HCT116 (cell line): Measurements from ENCODE around the gene DYNLT2. TPM values are rescaled to one million over a fixed set of nuclear protein-coding genes. Genes with fewer than 3 reads are reported as not detected.

Experiments used
- ATAC-seq: fragments of 200-7000 bp; cut with Tn5 transposase; 2 replicates; pipeline ENCODE4 v1.9.1; 2020; ENCODE audit warnings: mild to moderate bottlenecking, moderate library complexity
- BruUV-seq: library from RNA; stranded (reverse); fragments of 400-500 nt; replicated peaks from 2 replicates; lab custom pipeline; 2021; lab: Mats Ljungman, UMichigan
- CTCF ChIA-PET: fragments of 300-600 bp; sonication (Branson Sonifier 250); formaldehyde crosslinking; loops from one replicate; lab custom pipeline; 2021; ENCODE audit warnings: antibody characterized with exemption; lab: Charles Lee
- POLR2A ChIA-PET: fragments of 300-600, 350-600 bp; sonication (Branson Sonifier 250); formaldehyde crosslinking; loops from one replicate; lab custom pipeline; 2021; ENCODE audit warnings: antibody characterized with exemption; lab: Charles Lee
- RAD21 ChIA-PET, 2 experiments: fragments of 300-600 bp; sonication (Branson Sonifier 250); formaldehyde crosslinking; loops; one replicate each; lab custom pipeline; 2023; ENCODE audit warnings: low total read pairs in 2 of 2; ENCODE audit not compliant: uncharacterized antibody in 2 of 2, unreplicated experiment in 2 of 2, low non-redundant PET in 1 of 2; lab: Charles Lee
- DNase-seq: peaks from one replicate; pipeline ENCODE4 v3.0.0-alpha.2; 2010; ENCODE audit warnings: low read depth, low spot score
- H2AFZ ChIP-seq: fragments of 200-600 bp; shearing (Covaris generic), sonication (generic); 2 replicates; pipeline ENCODE4 v1.6.1; 2017; ENCODE audit warnings: low read depth, mixed run types, mixed read lengths, antibody characterized with exemption, low read length; ENCODE audit not compliant: poor library complexity, severe bottlenecking
- H3K27ac ChIP-seq: 2 replicates; pipeline ENCODE4 v1.5.1; 2012; ENCODE audit warnings: low read depth, low read length
- H3K27me3 ChIP-seq: fragments of 200-600 bp; sonication (generic); 2 replicates; pipeline ENCODE4 v1.6.1; 2016; ENCODE audit warnings: mixed run types, low read length, mixed read lengths; ENCODE audit not compliant: insufficient read depth
- H3K36me3 ChIP-seq, 2 experiments: fragments of 200-500 bp in 1 of 2; fragments of 200-600 bp in 1 of 2; sonication (Bioruptor generic) in 1 of 2; sonication (generic) in 1 of 2; 2 replicates each; pipeline versions ENCODE4 v1.5.1 to v1.6.1; 2014 to 2016; ENCODE audit warnings: low read length in 2 of 2, inconsistent platforms in 1 of 2, mixed read lengths in 1 of 2, mixed run types in 1 of 2; ENCODE audit not compliant: insufficient read depth in 2 of 2, control insufficient read depth in 1 of 2
- H3K4me1 ChIP-seq, 2 experiments: fragments of 200-600 bp in 1 of 2; sonication (generic) in 1 of 2; 2 replicates each; pipeline versions ENCODE4 v1.5.1 to v1.6.1; 2012 to 2017; ENCODE audit warnings: low read length in 2 of 2, inconsistent platforms in 1 of 2, mild to moderate bottlenecking in 1 of 2, mixed read lengths in 1 of 2, mixed run types in 1 of 2, moderate library complexity in 1 of 2; ENCODE audit not compliant: insufficient read depth in 2 of 2, control insufficient read depth in 1 of 2
- H3K4me2 ChIP-seq: fragments of 200-600 bp; sonication (generic); 2 replicates; pipeline ENCODE4 v1.6.1; 2017; ENCODE audit warnings: mixed run types, low read length, mixed read lengths
- H3K4me3 ChIP-seq, 2 experiments: fragments of 200-600 bp in 1 of 2; sonication (generic) in 1 of 2; replicated peaks in 1 of 2; 2 replicates each; pipeline ENCODE4 v1.5.1; 2011 to 2016; ENCODE audit warnings: low read length in 2 of 2, control low read depth in 1 of 2, low read depth in 1 of 2, mild to moderate bottlenecking in 1 of 2, mixed read lengths in 1 of 2, mixed run types in 1 of 2
- H3K79me2 ChIP-seq: fragments of 200-600 bp; sonication (generic); 2 replicates; pipeline ENCODE4 v1.6.1; 2017; ENCODE audit warnings: mild to moderate bottlenecking, mixed run types, low read length, moderate library complexity, mixed read lengths; ENCODE audit not compliant: insufficient read depth
- H3K9ac ChIP-seq: fragments of 200-600 bp; sonication (generic); 2 replicates; pipeline ENCODE4 v1.6.1; 2016; ENCODE audit warnings: low read length, mixed read lengths
- H3K9me2 ChIP-seq: fragments of 200-600 bp; sonication (generic), shearing (Covaris generic); 2 replicates; pipeline ENCODE4 v1.6.1; 2017; ENCODE audit warnings: mixed run types, mild to moderate bottlenecking, moderate library complexity; ENCODE audit not compliant: insufficient read depth
- H3K9me3 ChIP-seq, 2 experiments: fragments of 200-500 bp in 1 of 2; fragments of 200-600 bp in 1 of 2; sonication (Bioruptor generic) in 1 of 2; sonication (generic) in 1 of 2; 2 replicates each; pipeline ENCODE4 v1.6.1; 2014 to 2017; ENCODE audit warnings: low read length in 2 of 2, mixed read lengths in 2 of 2, inconsistent platforms in 1 of 2, low read depth in 1 of 2, mild to moderate bottlenecking in 1 of 2, mixed run types in 1 of 2, moderate library complexity in 1 of 2; ENCODE audit not compliant: control insufficient read depth in 1 of 2, insufficient read depth in 1 of 2
- H4K20me1 ChIP-seq: fragments of 200-600 bp; sonication (generic), shearing (Covaris generic); 2 replicates; pipeline ENCODE4 v1.6.1; 2017; ENCODE audit warnings: mixed run types, mild to moderate bottlenecking, moderate library complexity; ENCODE audit not compliant: insufficient read depth
- CEBPB ChIP-seq: IDR thresholded peaks from 2 replicates; pipeline ENCODE4 v1.6.1; 2012; ENCODE audit warnings: low read depth
- EGR1 ChIP-seq: IDR thresholded peaks from 2 replicates; pipeline ENCODE4 v1.6.1; 2012; ENCODE audit warnings: low read depth
- EZH2 ChIP-seq: fragments of 200-600 bp; sonication (generic); IDR thresholded peaks from 2 replicates; pipeline ENCODE4 v1.6.1; 2017; ENCODE audit warnings: antibody characterized with exemption, mixed run types
- FOSL1 ChIP-seq: IDR thresholded peaks from 2 replicates; pipeline ENCODE4 v1.6.1; 2012; ENCODE audit warnings: low read depth
- JUND ChIP-seq: IDR thresholded peaks from 2 replicates; pipeline ENCODE4 v1.6.1; 2012
- POLR2A ChIP-seq: IDR thresholded peaks from 2 replicates; pipeline ENCODE4 v1.7.0; 2011; ENCODE audit warnings: borderline replicate concordance; ENCODE audit not compliant: insufficient read depth, insufficient read length; ENCODE audit errors: extremely low read depth
- POLR2AphosphoS5 ChIP-seq: IDR thresholded peaks from 2 replicates; pipeline ENCODE4 v1.6.1; 2011; ENCODE audit warnings: mild to moderate bottlenecking, low read depth, low read length, moderate library complexity
- RAD21 ChIP-seq: IDR thresholded peaks from 2 replicates; pipeline ENCODE4 v1.6.1; 2012; ENCODE audit warnings: low read depth, mild to moderate bottlenecking
- REST ChIP-seq: IDR thresholded peaks from 2 replicates; pipeline ENCODE4 v1.6.1; 2012; ENCODE audit warnings: low read depth
- SRF ChIP-seq: IDR thresholded peaks from 2 replicates; pipeline ENCODE4 v1.6.1; 2012; ENCODE audit warnings: low read depth
- ZFX ChIP-seq: fragments of 450-650 bp; IDR thresholded peaks from 2 replicates; pipeline ENCODE4 v1.6.1; 2017
- ZNF274 ChIP-seq: fragments of 200-500 bp; sonication (Bioruptor generic); IDR thresholded peaks from 2 replicates; pipeline ENCODE4 v1.6.1; 2014; ENCODE audit warnings: mild to moderate bottlenecking, low read depth, low read length, inconsistent platforms
- intact Hi-C: fragments of 100-400 bp; cut with micrococcal nuclease; formaldehyde crosslinking; loops from 2 replicates; pipeline ENCODE4 v1.10.0; 2022
- total RNA-seq: library from RNA; stranded (reverse); gene quantifications from one replicate; pipeline ENCODE4 v1.2.1, GENCODE V29; 2021; ENCODE audit not compliant: unreplicated experiment

DYNLT2 gene
- total RNA-seq, 1 experiment from 2014 or later, result 1.5 TPM

GRCh38 chr6:169782966-169783365 lies 31.6 kb upstream of the DYNLT2 start:
- POLR2A ChIA-PET, result no interaction called here
- no peak overlapping the region for H3K4me3 ChIP-seq
- CTCF ChIA-PET, result no interaction called here
- H3K9me3 ChIP-seq, result no peaks in the 10 kb centered on the region
- H3K4me1 ChIP-seq, result no peaks in the 10 kb centered on the region
- no peaks in the 10 kb centered on the region for H3K9me2 ChIP-seq
- RAD21 ChIA-PET, result no interaction called here
- no peak overlapping the region for H2AFZ ChIP-seq
- H3K27ac ChIP-seq, result no peak overlapping the region
- no peaks in the 10 kb centered on the region for H3K27me3 ChIP-seq
- H4K20me1 ChIP-seq, result no peaks in the 10 kb centered on the region
- H3K9ac ChIP-seq, result no peak overlapping the region
- H3K4me2 ChIP-seq, result no peak overlapping the region
- no peaks in the 10 kb centered on the region for H3K79me2 ChIP-seq
- no peak for DNase-seq
- H3K36me3 ChIP-seq, result no peaks in the 10 kb centered on the region; a peak in 1 of 4 replicates
- no TSS peak for BruUV-seq
- intact Hi-C loops, result no loop called here
- TF ChIP-seq JUND (no peak), SRF (no peak), POLR2AphosphoS5 (no peak), ZFX (no peak), CEBPB (no peak), EZH2 (no peak), RAD21 (no peak), POLR2A (no peak), FOSL1 (no peak), EGR1 (no peak), ZNF274 (no peak), REST (no peak)
- no peak for ATAC-seq
